Ishikawa (cell line): Measurements from ENCODE around the gene JCAD.

ENCODE experiments used
- CEBPB ChIP-seq: IDR thresholded peaks from 2 replicates; pipeline ENCODE4 v1.6.1; 2012
- CREB1 ChIP-seq: IDR thresholded peaks from 2 replicates; pipeline ENCODE4 v1.6.1; 2012; ENCODE audit warnings: low read depth
- EGR1 ChIP-seq: IDR thresholded peaks from 2 replicates; pipeline ENCODE4 v1.6.1; 2012
- EP300 ChIP-seq: IDR thresholded peaks from 2 replicates; pipeline ENCODE4 v1.6.1; 2012; ENCODE audit warnings: borderline replicate concordance
- FOXM1 ChIP-seq: IDR thresholded peaks from 2 replicates; pipeline ENCODE4 v1.6.1; 2012; ENCODE audit warnings: low read depth, borderline replicate concordance
- MAX ChIP-seq: IDR thresholded peaks from 2 replicates; pipeline ENCODE4 v1.6.1; 2012
- NFIC ChIP-seq: IDR thresholded peaks from 2 replicates; pipeline ENCODE4 v1.6.1; 2012
- RAD21 ChIP-seq: IDR thresholded peaks from 2 replicates; pipeline ENCODE4 v1.6.1; 2012; ENCODE audit warnings: low read depth
- REST ChIP-seq: IDR thresholded peaks from 2 replicates; pipeline ENCODE4 v1.6.1; 2012; ENCODE audit warnings: low read depth, mild to moderate bottlenecking
- TAF1 ChIP-seq: IDR thresholded peaks from 2 replicates; pipeline ENCODE4 v1.6.1; 2012; ENCODE audit warnings: low read depth, mild to moderate bottlenecking
- TCF12 ChIP-seq: IDR thresholded peaks from 2 replicates; pipeline ENCODE4 v1.6.1; 2012; ENCODE audit warnings: low read depth
- TEAD4 ChIP-seq: IDR thresholded peaks from 2 replicates; pipeline ENCODE4 v1.6.1; 2012
- USF1 ChIP-seq: IDR thresholded peaks from 2 replicates; pipeline ENCODE4 v1.6.1; 2012
- YY1 ChIP-seq: IDR thresholded peaks from 2 replicates; pipeline ENCODE4 v1.6.1; 2012; ENCODE audit warnings: low read depth
- ZBTB7A ChIP-seq: IDR thresholded peaks from 2 replicates; pipeline ENCODE4 v1.6.1; 2012; ENCODE audit warnings: low read depth

The JCAD gene

GRCh38 chr10:30000802-30001571, 58.4 kb downstream of the JCAD start:
- TF ChIP-seq YY1 (no peak), TEAD4 (no peak), NFIC (no peak), REST (no peak), EP300 (no peak), TCF12 (no peak)

- TF ChIP-seq CREB1, result no peak
- TF ChIP-seq NFIC, result no peak
- TF ChIP-seq USF1, result no peak
- TF ChIP-seq CEBPB, result no peak
- no peak for TF ChIP-seq FOXM1
- peak; percentile 98 for TF ChIP-seq RAD21
These were observed 61.1 kb downstream of the JCAD start for GRCh38 chr10:29998142-29998808.

GRCh38 chr10:29994811-29995210, 64.6 kb downstream of the JCAD start:
- TF ChIP-seq YY1, result no peak
- TF ChIP-seq EGR1, result no peak
- TF ChIP-seq CEBPB, result no peak
- TF ChIP-seq EP300, result no peak
- TF ChIP-seq CREB1, result no peak
- TF ChIP-seq RAD21, result no peak
- TF ChIP-seq TEAD4, result no peak
- TF ChIP-seq ZBTB7A, result no peak
- no peak for TF ChIP-seq TAF1
- TF ChIP-seq TCF12, result no peak
- TF ChIP-seq NFIC, result no peak
- TF ChIP-seq REST, result no peak
- no peak for TF ChIP-seq MAX
- no peak for TF ChIP-seq FOXM1
- TF ChIP-seq USF1, result no peak

GRCh38 chr10:29993319-29993915, 66.0 kb downstream of the JCAD start:
- TF ChIP-seq FOXM1, result no peak

- TF ChIP-seq YY1 (no peak), TAF1 (no peak), MAX (no peak), FOXM1 (no peak), ZBTB7A (no peak), TEAD4 (no peak), NFIC (no peak), EGR1 (no peak), EP300 (no peak), TCF12 (no peak), CREB1 (no peak), REST (no peak), USF1 (no peak), CEBPB (no peak), RAD21 (no peak)
These were observed 66.5 kb downstream of the JCAD start for GRCh38 chr10:29992914-29993313.
